Subcutaneous adipose tissue (tissue), 4 donors: ENCODE measurements around the gene TRIM43B. TPM values are rescaled to one million over a fixed set of nuclear protein-coding genes. Genes with fewer than 3 reads are reported as not detected.

Experiments used
- small RNA-seq: library from RNA; depleted of rRNA; stranded (forward); fragments of <200 nt; gene quantifications from one replicate; pipeline ENCODE3, GENCODE V24; 2016
- total RNA-seq, 4 donors: library from RNA; depleted of rRNA; stranded (reverse); fragments of >200 nt; gene quantifications; one replicate each; pipeline ENCODE4 v1.1.0, GENCODE V29; 2016
- TF ChIP-seq, protein P1 (sequence below): fragments of 450-650 bp; IDR thresholded peaks from one replicate; pipeline ENCODE4 v1.5.1; 2016; ENCODE audit warnings: low read depth, mild to moderate bottlenecking, control low read depth, antibody characterized with exemption, moderate library complexity

TRIM43B gene
- total RNA-seq, 4 donors from 2014 or later = not detected

DNA sequence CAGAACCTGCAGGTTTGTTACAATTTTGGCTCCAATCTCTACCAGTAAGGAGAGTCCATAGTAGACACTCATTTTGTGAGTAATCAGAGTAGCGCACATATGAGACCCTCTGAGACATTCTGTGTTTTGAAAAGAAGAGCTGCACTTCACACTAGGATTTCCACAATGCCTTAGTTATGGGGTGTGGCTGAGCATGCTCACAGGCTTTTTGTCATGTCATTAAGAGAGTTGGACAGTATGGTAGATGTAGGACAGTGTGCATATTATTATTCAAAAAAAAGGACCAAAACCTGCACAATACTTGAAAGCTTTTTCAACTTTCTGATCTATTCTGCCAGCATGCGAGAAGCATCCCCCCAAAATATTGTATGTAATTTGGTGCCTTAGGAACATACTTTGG is 24.9 kb upstream of the TRIM43B start:
- TF ChIP-seq, protein P1, sequence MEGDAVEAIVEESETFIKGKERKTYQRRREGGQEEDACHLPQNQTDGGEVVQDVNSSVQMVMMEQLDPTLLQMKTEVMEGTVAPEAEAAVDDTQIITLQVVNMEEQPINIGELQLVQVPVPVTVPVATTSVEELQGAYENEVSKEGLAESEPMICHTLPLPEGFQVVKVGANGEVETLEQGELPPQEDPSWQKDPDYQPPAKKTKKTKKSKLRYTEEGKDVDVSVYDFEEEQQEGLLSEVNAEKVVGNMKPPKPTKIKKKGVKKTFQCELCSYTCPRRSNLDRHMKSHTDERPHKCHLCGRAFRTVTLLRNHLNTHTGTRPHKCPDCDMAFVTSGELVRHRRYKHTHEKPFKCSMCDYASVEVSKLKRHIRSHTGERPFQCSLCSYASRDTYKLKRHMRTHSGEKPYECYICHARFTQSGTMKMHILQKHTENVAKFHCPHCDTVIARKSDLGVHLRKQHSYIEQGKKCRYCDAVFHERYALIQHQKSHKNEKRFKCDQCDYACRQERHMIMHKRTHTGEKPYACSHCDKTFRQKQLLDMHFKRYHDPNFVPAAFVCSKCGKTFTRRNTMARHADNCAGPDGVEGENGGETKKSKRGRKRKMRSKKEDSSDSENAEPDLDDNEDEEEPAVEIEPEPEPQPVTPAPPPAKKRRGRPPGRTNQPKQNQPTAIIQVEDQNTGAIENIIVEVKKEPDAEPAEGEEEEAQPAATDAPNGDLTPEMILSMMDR = no peak

GRCh38 chr2:95505222-95505621 is 20.7 kb upstream of the TRIM43B start:
- TF ChIP-seq, protein P1 = no peak

- TF ChIP-seq, protein P1 = no peak
Observed at GRCh38 chr2:95500854-95501253, 16.3 kb upstream of the TRIM43B start.

Small RNA genes within 50 kb of the gene (small RNA-seq; reads per million reads assigned to genes)
- gene AC009237.11 (not detected), gene AC133104.2 (not detected)

Other genes starting within 250 kb of the TRIM43B start
- gene PROM2, start 210.3 kb downstream of the TRIM43B start, total RNA-seq = 1 to 10 TPM in 2 of 4 donors, under 1 TPM in 2; 0.44 to 1.3 (median 0.84) TPM
- gene KCNIP3, start 187.4 kb downstream of the TRIM43B start, total RNA-seq = 10 to 100 TPM in 2 of 4 donors, 1 to 10 TPM in 2; 2.3 to 28.0 (median 12.7) TPM
- 10 to 100 TPM; 17.8 to 56.1 (median 36.1) TPM for gene FAHD2A, start 82.0 kb downstream of the TRIM43B start, total RNA-seq
- gene TRIM43, start 107.2 kb upstream of the TRIM43B start, total RNA-seq = not detected